H7 (cell line): Measurements from ENCODE around the gene ATP13A4. TPM values are rescaled to one million over a fixed set of nuclear protein-coding genes. Genes with fewer than 3 reads are reported as not detected.

Experiments used
- DNase-seq: peaks from one replicate; pipeline ENCODE4 v3.0.0; 2012
- H3K27me3 ChIP-seq: 2 replicates; pipeline ENCODE4 v1.6.0; 2011; ENCODE audit warnings: mild to moderate bottlenecking, low read length; ENCODE audit not compliant: control insufficient read depth, insufficient read depth
- H3K36me3 ChIP-seq: replicated peaks from 2 replicates; pipeline ENCODE4 v1.5.1; 2011; ENCODE audit warnings: low read length; ENCODE audit not compliant: control insufficient read depth, insufficient read depth
- H3K4me3 ChIP-seq: 2 replicates; pipeline ENCODE4 v1.5.1; 2011; ENCODE audit warnings: low read depth, mild to moderate bottlenecking, control low read depth, low read length, moderate library complexity; ENCODE audit not compliant: insufficient read depth
- total RNA-seq: library from RNA; depleted of rRNA; stranded (reverse); fragments of >200 nt; shearing (Covaris generic); gene quantifications from 2 replicates; pipeline ENCODE4 v1.2.3, GENCODE V29; 2014; rRNA removed

Gene ATP13A4
- total RNA-seq, 1 experiment from 2014 or later: 0.14 TPM

GRCh38 chr3:193372783-193373182 lies 181.9 kb downstream of the ATP13A4 start:
- Histone ChIP-seq H3K27me3 (no peaks in the 10 kb centered on the region), H3K36me3 (no peaks in the 10 kb centered on the region), H3K4me3 (no peak overlapping the region)
- no peak for DNase-seq

- no peaks in the 10 kb centered on the region for H3K27me3 ChIP-seq
- DNase-seq: no peak
- no peaks in the 10 kb centered on the region for H3K36me3 ChIP-seq
- no peak overlapping the region for H3K4me3 ChIP-seq
Observed at GRCh38 chr3:193367868-193368267, 186.8 kb downstream of the ATP13A4 start.

DNA sequence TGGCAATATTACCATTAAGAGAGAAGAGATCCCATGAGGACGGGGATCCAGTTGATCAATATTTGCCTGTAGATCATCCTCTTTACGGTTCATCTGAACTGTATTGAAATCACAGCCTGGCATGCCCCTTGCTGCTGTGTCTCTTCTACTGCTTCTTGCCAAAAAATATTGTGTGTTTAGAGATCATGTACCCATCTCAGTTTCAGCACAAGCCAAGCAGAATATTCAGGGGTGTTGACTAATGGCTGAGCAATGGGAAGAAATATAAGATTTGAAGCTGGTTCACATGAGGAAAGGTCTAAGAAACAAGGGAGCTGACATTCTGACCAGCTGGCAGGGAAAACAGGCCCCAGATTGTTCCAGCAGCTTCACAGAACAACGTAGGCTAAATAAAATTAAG lies 197.4 kb downstream of the ATP13A4 start:
- no peaks in the 10 kb centered on the region for H3K36me3 ChIP-seq
- H3K4me3 ChIP-seq: no peak overlapping the region
- no peaks in the 10 kb centered on the region for H3K27me3 ChIP-seq
- DNase-seq: no peak

DNA sequence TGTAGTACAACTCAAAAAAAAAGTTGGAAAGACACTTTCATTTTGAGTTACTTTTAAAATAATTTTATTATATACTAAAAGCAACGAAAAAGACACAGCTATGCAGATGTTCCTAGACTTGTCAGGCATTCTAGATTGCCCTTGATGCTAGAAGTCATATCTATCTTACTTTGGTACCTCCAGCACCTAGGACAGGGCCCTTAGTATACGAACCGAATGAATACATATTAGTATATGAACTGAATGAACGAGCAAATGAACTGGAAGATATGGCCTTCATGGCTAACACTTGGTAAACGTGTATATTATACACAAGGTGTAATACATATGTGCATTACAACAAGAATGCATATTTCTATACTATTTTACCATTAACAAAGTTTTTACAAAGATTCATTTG lies 200.3 kb downstream of the ATP13A4 start:
- DNase-seq: no peak
- Histone ChIP-seq H3K4me3 (no peak overlapping the region), H3K36me3 (no peaks in the 10 kb centered on the region), H3K27me3 (no peaks in the 10 kb centered on the region)

Other genes starting within 250 kb of the ATP13A4 start
- 0.03 TPM in 1 of 2 replicates, not detected in the other for gene ATP13A5, start 176.1 kb downstream of the ATP13A4 start, total RNA-seq
- 63.0 and 82.0 TPM in 2 replicates for gene OPA1, start 38.3 kb upstream of the ATP13A4 start, total RNA-seq